OCI-LY3 (cell line): ENCODE data around the gene GAS7.

Source experiments
- CTCF ChIP-seq: fragments of 200-600, 300-600 bp; sonication (generic); IDR thresholded peaks from 2 replicates; pipeline ENCODE4 v1.5.1; 2014; ENCODE audit warnings: antibody characterized with exemption, low read length, low read depth
- EZH2phosphoT487 ChIP-seq: fragments of 200-600 bp; shearing (Covaris generic); IDR thresholded peaks from 2 replicates; pipeline ENCODE4 v1.6.1; 2018; ENCODE audit warnings: antibody characterized with exemption, mixed run types, low read depth

GRCh38 chr17:9887508-9887907, 310.9 kb downstream of the GAS7 start:
- TF ChIP-seq CTCF = no peak
- TF ChIP-seq EZH2phosphoT487 = no peak
